HepG2 (cell line): ENCODE results near the gene AIF1.

Source experiments
- CREM ChIP-seq, 2 experiments: sonication (generic) in 1 of 2; formaldehyde crosslinking in 1 of 2; IDR thresholded peaks; 2 replicates each; pipeline versions ENCODE4 v1.4.0 to v1.6.1; 2016 to 2020; ENCODE audit warnings: antibody characterized with exemption in 1 of 2, mild to moderate bottlenecking in 1 of 2, missing genetic modification reagents in 1 of 2
- IKZF1 ChIP-seq: fragments of 450-650 bp; IDR thresholded peaks from 2 replicates; pipeline ENCODE4 v1.7.1; 2016
- JUNB ChIP-seq: sonication (generic); formaldehyde crosslinking; IDR thresholded peaks from 2 replicates; pipeline ENCODE4 v1.8.0; 2022; ENCODE audit warnings: missing genetic modification reagents, mild to moderate bottlenecking, borderline replicate concordance
- NFKB2 ChIP-seq: sonication (generic); formaldehyde crosslinking; IDR thresholded peaks from 2 replicates; pipeline ENCODE4 v1.4.0; 2020; ENCODE audit warnings: missing genetic modification reagents, borderline replicate concordance
- RARA ChIP-seq: IDR thresholded peaks from 2 replicates; pipeline ENCODE4 v1.6.1; 2016; ENCODE audit warnings: missing genetic modification reagents, missing compliant biosample characterization
- SCMH1 ChIP-seq: sonication (generic); formaldehyde crosslinking; IDR thresholded peaks from 2 replicates; pipeline ENCODE4 v1.9.0; 2021; ENCODE audit warnings: missing genetic modification reagents, mild to moderate bottlenecking, borderline replicate concordance
- U2AF2 ChIP-seq: fragments of 200-400 bp; formaldehyde crosslinking; IDR thresholded peaks from 2 replicates; pipeline ENCODE4 v1.6.1; 2017; ENCODE audit warnings: low read depth, mild to moderate bottlenecking, low read length
- ZBTB40 ChIP-seq, 2 experiments: fragments of 450-650 bp in 1 of 2; sonication (generic) in 1 of 2; formaldehyde crosslinking in 1 of 2; IDR thresholded peaks; 2 replicates each; pipeline versions ENCODE4 v1.6.1 to v1.8.0; 2016 to 2022; ENCODE audit warnings: antibody characterized with exemption in 1 of 2, mild to moderate bottlenecking in 1 of 2, missing genetic modification reagents in 1 of 2
- ZFP36L1 ChIP-seq: sonication (generic); formaldehyde crosslinking; IDR thresholded peaks from 2 replicates; pipeline ENCODE4 v1.8.0; 2022; ENCODE audit warnings: mild to moderate bottlenecking, missing genetic modification reagents, moderate library complexity
- ZNF354B ChIP-seq: sonication (generic); formaldehyde crosslinking; IDR thresholded peaks from 2 replicates; pipeline ENCODE4 v1.8.0; 2022; ENCODE audit warnings: mild to moderate bottlenecking, missing genetic modification reagents

DNA sequence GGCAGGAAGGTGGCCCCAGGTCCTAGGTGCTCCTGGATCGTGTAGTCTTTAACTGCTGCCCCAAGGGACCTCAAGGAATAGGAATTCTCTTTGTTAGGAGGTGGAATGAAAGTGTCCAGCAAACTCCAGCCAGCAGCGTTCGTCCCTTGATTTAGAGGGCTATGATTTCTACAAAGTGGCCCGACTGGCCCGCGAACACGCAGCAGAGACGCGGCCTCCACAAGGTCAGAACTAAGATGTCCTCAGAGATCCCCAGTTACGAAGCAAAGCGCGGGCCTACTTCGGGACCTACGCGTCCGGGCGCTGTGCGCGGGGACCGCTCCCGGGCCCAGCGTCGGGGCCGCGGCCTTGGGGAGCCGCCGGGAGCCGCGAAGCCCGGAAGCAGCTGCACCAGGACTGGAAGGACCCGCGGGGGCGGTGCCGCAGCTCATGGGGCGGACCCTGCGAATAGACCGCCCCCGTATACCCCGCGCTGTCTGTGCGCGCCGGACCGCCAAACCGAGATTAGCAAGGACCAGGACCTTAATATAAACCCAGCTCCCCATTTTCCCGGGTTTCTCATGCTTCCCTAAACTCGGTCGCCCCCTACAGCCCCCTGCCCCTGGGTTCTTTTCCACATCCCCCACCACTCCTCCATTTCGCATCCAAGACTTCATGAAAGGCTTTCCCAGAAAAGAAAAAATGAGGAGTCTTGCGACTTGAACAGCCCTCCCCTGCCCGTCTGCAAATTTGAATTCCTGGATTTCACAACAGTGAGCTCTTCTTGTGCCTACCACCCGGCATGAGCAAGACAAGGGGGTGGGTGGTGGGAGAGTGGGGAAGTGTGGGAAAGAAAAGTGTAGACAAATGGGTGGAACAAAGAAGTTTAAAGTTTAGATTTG, 45.6 kb downstream of the AIF1 start, which contains the start of gene C6orf47:
- TF ChIP-seq ZNF354B (CRISPR knock-in tag), result 0 out of 2 replicates have a peak, but pooled peaks have one; percentile 23
- TF ChIP-seq JUNB (CRISPR knock-in tag), result no peak
- TF ChIP-seq U2AF2, result no peak
- TF ChIP-seq ZFP36L1 (CRISPR knock-in tag), result peak; percentile 82; the same call in 1 of the 2 replicates
- TF ChIP-seq CREM (IDR thresholded peaks at IDR 0.05), result no peak; the same call in 1 of the 2 replicates
- TF ChIP-seq CREM (CRISPR knock-in tag; IDR thresholded peaks at IDR 0.05), result no peak
- TF ChIP-seq RARA, result peak; percentile 32
- TF ChIP-seq NFKB2 (CRISPR knock-in tag), result peak; percentile 94
- TF ChIP-seq IKZF1, result no peak
- no peak for TF ChIP-seq SCMH1
- TF ChIP-seq ZBTB40 (IDR thresholded peaks at IDR 0.05), result no peak
- peak; percentile 84 for TF ChIP-seq ZBTB40 (CRISPR knock-in tag; IDR thresholded peaks at IDR 0.05)
